A549 (cell line): ENCODE measurements around the gene TPO. TPM values are rescaled to one million over a fixed set of nuclear protein-coding genes. Genes with fewer than 3 reads are reported as not detected.

Experiments
- ATAC-seq, 2 experiments: fragments of 200-7000 bp in 1 of 2; fragments of >200 bp in 1 of 2; cut with Nextera tagmentation in 1 of 2; cut with Tn5 transposase in 1 of 2; 3 replicates each; pipeline versions ENCODE4 v1.8.0 to v1.9.1; 2018 to 2020; ENCODE audit warnings: mild to moderate bottlenecking in 1 of 2, moderate library complexity in 1 of 2
- CTCF ChIA-PET: fragments of 300-600 bp; sonication (Branson Sonifier 250); formaldehyde crosslinking; extraction: SDS; loops from one replicate; lab custom pipeline; 2021; ENCODE audit warnings: antibody characterized with exemption, inconsistent platforms; lab: Yijun Ruan, JAX
- POLR2A ChIA-PET: fragments of 350-600 bp; formaldehyde crosslinking; extraction: SDS; loops from one replicate; lab custom pipeline; 2021; ENCODE audit warnings: antibody characterized with exemption, inconsistent platforms; lab: Yijun Ruan, JAX
- DNase-seq, 2 experiments: peaks; one replicate each; pipeline versions ENCODE4 v3.0.0 to v3.0.0-alpha.2; 2011 to 2016; ENCODE audit warnings: low read depth in 1 of 2, low spot score in 1 of 2
- FAIRE-seq: peaks from 2 replicates; lab custom pipeline; 2011; peaks lifted over from hg19 to GRCh38; lab: Jason Lieb, UNC
- H3K27ac ChIP-seq, 2 experiments: fragments of >200 bp; sonication (Bioruptor Twin); formaldehyde crosslinking; 3 replicates each; pipeline ENCODE4 v1.5.1; 2016 to 2017
- H3K4me1 ChIP-seq: fragments of >200 bp; sonication (Bioruptor Twin); formaldehyde crosslinking; 3 replicates; pipeline ENCODE4 v1.6.1; 2016
- H3K4me2 ChIP-seq: fragments of >200 bp; sonication (Bioruptor Twin); formaldehyde crosslinking; 3 replicates; pipeline ENCODE4 v1.6.1; 2016
- H3K4me3 ChIP-seq: fragments of >200 bp; sonication (Bioruptor Twin); formaldehyde crosslinking; 3 replicates; pipeline ENCODE4 v1.5.1; 2016
- H3K9me3 ChIP-seq: fragments of >200 bp; sonication (Bioruptor Twin); formaldehyde crosslinking; 3 replicates; pipeline ENCODE4 v1.6.1; 2016
- CHD2 ChIP-seq: fragments of 150-350 bp; IDR thresholded peaks from 2 replicates; pipeline ENCODE4 v1.6.1; 2014; ENCODE audit warnings: low read length; ENCODE audit not compliant: partially characterized antibody
- ESRRA ChIP-seq: fragments of 150-350 bp; IDR thresholded peaks from 2 replicates; pipeline ENCODE4 v1.6.1; 2014; ENCODE audit warnings: mild to moderate bottlenecking, low read length, borderline replicate concordance
- FOSB ChIP-seq: fragments of 250-450 bp; sonication (Bioruptor Pico); IDR thresholded peaks from 2 replicates; pipeline ENCODE4 v1.5.0; 2020; ENCODE audit warnings: mild to moderate bottlenecking, moderate library complexity
- GATA3 ChIP-seq: IDR thresholded peaks from 2 replicates; pipeline ENCODE4 v1.6.1; 2012; ENCODE audit warnings: borderline replicate concordance
- HOXA7 ChIP-seq: fragments of 250-450 bp; sonication (Bioruptor Pico); IDR thresholded peaks from 2 replicates; pipeline ENCODE4 v1.5.0; 2020; ENCODE audit warnings: mild to moderate bottlenecking, moderate library complexity
- HOXB5 ChIP-seq: fragments of 250-450 bp; sonication (Bioruptor Pico); IDR thresholded peaks from 2 replicates; pipeline ENCODE4 v1.5.0; 2020; ENCODE audit warnings: mild to moderate bottlenecking, moderate library complexity
- NFE2L2 ChIP-seq: fragments of 150-350 bp; conservative IDR thresholded peaks from 2 replicates; pipeline ENCODE4 v1.6.1; 2014; ENCODE audit warnings: low read length
- NR3C1 ChIP-seq: fragments of >200 bp; sonication (Bioruptor Twin); formaldehyde crosslinking; IDR thresholded peaks from 3 replicates; pipeline ENCODE4 v1.6.1; 2017
- RAD21 ChIP-seq, 2 experiments: fragments of >200 bp in 1 of 2; sonication (Bioruptor Twin) in 1 of 2; formaldehyde crosslinking in 1 of 2; IDR thresholded peaks in 1 of 2; conservative IDR thresholded peaks in 1 of 2; 2 replicates in 1 of 2; 3 replicates in 1 of 2; pipeline ENCODE4 v1.6.1; 2012 to 2018; ENCODE audit warnings: inconsistent platforms in 1 of 2
- RFX5 ChIP-seq: fragments of 450-650 bp; IDR thresholded peaks from 2 replicates; pipeline ENCODE4 v1.7.1; 2014; ENCODE audit warnings: antibody characterized with exemption, mild to moderate bottlenecking, moderate library complexity
- SREBF2 ChIP-seq: fragments of 450-650 bp; IDR thresholded peaks from 2 replicates; pipeline ENCODE4 v1.6.1; 2014; ENCODE audit warnings: mild to moderate bottlenecking, moderate library complexity
- TP53 ChIP-seq: fragments of 250-450 bp; sonication (Bioruptor Pico); IDR thresholded peaks from 2 replicates; pipeline ENCODE4 v1.5.0; 2021; ENCODE audit warnings: mild to moderate bottlenecking, moderate library complexity
- ZFP36 ChIP-seq: fragments of 450-650 bp; IDR thresholded peaks from 2 replicates; pipeline ENCODE4 v1.6.1; 2014; ENCODE audit warnings: borderline replicate concordance; ENCODE audit not compliant: partially characterized antibody
- WGBS: methylation state at CpG from one replicate; pipeline ENCODE4 v1.1.6; 2017; ENCODE audit errors: missing lambda C conversion rate; 5-methylcytosine and 5-hydroxymethylcytosine counted together
- polyA plus RNA-seq, 4 experiments: library from polyadenylated mRNA; depleted of rRNA in 3 of 4; stranded (reverse); fragments of >200 nt; fragmentation: RNase III in 1 of 4; extraction: RNeasy Plus Mini Kit Qiagen cat#74134 plus additional on column Dnase treatment in 1 of 4; gene quantifications; 2 replicates in 3 of 4; 3 replicates in 1 of 4; pipeline ENCODE4 v1.2.3, GENCODE V29; 2011 to 2017
- TF ChIP-seq, protein P1 (sequence below): fragments of >200 bp; sonication (Bioruptor Twin); formaldehyde crosslinking; IDR thresholded peaks from 3 replicates; pipeline ENCODE4 v1.5.1; 2016
- TF ChIP-seq, protein P2 (sequence below): fragments of 250-450 bp; sonication (Bioruptor Pico); IDR thresholded peaks from 2 replicates; pipeline ENCODE4 v1.5.0; 2021; ENCODE audit warnings: mild to moderate bottlenecking, moderate library complexity, borderline replicate concordance
- TF ChIP-seq, protein P3 (sequence below): IDR thresholded peaks from 2 replicates; pipeline ENCODE4 v1.6.1; 2012
- TF ChIP-seq, protein P4 (sequence below): IDR thresholded peaks from 2 replicates; pipeline ENCODE4 v1.6.1; 2012; ENCODE audit warnings: low read depth, borderline replicate concordance

Gene TPO
- polyA plus RNA-seq, 2 of the 4 experiments (the other 2 are of a cell fraction): 0.05 TPM; not detected in 1

DNA sequence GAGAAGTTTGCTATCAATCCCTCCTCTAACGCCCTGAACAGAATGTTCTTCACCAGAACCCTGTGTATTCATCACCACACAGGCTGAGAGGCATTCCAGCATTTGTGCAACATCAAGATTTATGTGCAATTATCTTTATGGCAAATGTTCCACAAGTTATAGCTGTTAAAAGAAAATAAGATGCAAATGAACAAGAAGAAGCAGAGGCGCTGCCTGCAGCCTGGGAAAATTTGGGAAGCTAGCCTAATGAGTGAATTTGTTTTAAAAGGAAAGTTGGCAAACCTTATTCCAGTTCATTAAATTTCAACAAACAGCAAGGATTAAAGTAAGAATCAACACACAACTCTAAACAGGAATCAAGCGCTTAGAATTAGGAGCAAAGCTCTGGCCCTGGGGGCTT is 5.3 kb downstream of the TPO start (continued):
- TF ChIP-seq, protein P1, sequence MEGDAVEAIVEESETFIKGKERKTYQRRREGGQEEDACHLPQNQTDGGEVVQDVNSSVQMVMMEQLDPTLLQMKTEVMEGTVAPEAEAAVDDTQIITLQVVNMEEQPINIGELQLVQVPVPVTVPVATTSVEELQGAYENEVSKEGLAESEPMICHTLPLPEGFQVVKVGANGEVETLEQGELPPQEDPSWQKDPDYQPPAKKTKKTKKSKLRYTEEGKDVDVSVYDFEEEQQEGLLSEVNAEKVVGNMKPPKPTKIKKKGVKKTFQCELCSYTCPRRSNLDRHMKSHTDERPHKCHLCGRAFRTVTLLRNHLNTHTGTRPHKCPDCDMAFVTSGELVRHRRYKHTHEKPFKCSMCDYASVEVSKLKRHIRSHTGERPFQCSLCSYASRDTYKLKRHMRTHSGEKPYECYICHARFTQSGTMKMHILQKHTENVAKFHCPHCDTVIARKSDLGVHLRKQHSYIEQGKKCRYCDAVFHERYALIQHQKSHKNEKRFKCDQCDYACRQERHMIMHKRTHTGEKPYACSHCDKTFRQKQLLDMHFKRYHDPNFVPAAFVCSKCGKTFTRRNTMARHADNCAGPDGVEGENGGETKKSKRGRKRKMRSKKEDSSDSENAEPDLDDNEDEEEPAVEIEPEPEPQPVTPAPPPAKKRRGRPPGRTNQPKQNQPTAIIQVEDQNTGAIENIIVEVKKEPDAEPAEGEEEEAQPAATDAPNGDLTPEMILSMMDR: no peak
- TF ChIP-seq NFE2L2 (no peak), TP53 (CRISPR knock-in tag) (no peak), NR3C1 (no peak), GATA3 (no peak), RAD21 (conservative IDR thresholded peaks at IDR 0.05 in 1 of 2, IDR thresholded peaks at IDR 0.05 in 1 of 2) (no peak), SREBF2 (no peak), FOSB (CRISPR knock-in tag) (no peak), HOXB5 (no peak)

DNA sequence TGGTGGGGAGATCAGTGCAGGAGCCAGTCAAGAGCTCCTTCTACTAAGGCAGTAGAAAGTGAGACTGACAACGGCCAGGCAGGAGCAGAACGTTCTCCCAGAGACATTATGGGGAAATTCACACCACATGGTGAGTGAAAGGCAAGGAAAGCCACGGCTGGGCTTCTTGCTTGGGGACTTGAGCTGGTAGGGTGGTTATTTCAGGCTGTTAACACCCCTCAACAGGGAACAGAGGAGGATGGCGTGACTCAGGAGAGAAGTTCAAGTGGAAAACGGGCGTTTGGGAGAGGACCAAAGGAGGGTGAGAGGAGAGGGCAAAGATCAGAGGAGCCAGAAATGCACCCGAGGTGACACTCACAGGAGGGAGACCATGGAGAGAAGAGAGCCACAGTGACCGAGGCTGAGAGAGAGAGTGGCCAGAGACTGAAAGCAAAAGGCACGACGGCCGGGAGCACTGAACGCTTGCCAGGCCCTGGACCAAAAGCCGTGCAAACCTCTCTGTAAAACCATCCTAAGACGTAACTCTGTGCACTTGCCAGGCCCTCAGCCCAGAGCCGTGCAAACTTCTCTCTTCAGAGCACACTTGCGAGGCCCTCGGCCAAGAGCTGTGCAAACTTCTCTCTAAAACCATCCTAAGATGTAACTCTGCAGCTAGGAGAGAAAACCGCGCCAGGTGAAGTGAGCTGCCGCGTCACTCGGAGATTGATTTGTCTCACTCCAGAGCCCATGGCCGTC is 7.7 kb downstream of the TPO start:
- Histone ChIP-seq H3K4me1 (no peaks in the 10 kb centered on the region), H3K9me3 (peaks cover 6% of the 10 kb centered on the region; the same call in 2 of the 3 replicates), H3K4me3 (no peak overlapping the region), H3K27ac (no peak overlapping the region)
- CTCF ChIA-PET: no interaction called here
- WGBS: 35% methylated on average over 23 of the region's 23 CpGs
- TF ChIP-seq, protein P2, sequence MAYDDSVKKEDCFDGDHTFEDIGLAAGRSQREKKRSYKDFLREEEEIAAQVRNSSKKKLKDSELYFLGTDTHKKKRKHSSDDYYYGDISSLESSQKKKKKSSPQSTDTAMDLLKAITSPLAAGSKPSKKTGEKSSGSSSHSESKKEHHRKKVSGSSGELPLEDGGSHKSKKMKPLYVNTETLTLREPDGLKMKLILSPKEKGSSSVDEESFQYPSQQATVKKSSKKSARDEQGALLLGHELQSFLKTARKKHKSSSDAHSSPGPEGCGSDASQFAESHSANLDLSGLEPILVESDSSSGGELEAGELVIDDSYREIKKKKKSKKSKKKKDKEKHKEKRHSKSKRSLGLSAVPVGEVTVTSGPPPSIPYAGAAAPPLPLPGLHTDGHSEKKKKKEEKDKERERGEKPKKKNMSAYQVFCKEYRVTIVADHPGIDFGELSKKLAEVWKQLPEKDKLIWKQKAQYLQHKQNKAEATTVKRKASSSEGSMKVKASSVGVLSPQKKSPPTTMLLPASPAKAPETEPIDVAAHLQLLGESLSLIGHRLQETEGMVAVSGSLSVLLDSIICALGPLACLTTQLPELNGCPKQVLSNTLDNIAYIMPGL (CRISPR knock-in tag): no peak
- TF ChIP-seq, protein P1: no peak
- TF ChIP-seq HOXA7 (CRISPR knock-in tag): no peak
- no peak for TF ChIP-seq SREBF2
- TF ChIP-seq CHD2: no peak
- TF ChIP-seq, protein P3, sequence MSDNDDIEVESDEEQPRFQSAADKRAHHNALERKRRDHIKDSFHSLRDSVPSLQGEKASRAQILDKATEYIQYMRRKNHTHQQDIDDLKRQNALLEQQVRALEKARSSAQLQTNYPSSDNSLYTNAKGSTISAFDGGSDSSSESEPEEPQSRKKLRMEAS: no peak
- no peak for TF ChIP-seq ESRRA
- TF ChIP-seq, protein P4, sequence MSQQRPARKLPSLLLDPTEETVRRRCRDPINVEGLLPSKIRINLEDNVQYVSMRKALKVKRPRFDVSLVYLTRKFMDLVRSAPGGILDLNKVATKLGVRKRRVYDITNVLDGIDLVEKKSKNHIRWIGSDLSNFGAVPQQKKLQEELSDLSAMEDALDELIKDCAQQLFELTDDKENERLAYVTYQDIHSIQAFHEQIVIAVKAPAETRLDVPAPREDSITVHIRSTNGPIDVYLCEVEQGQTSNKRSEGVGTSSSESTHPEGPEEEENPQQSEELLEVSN: no peak
- TF ChIP-seq NR3C1: no peak
- TF ChIP-seq ZFP36: no peak
- TF ChIP-seq RFX5: no peak
- TF ChIP-seq, all 56 proteins: peak for 0
- DNase-seq: no peak
- ATAC-seq: no peak
- FAIRE-seq: no peak
- H3K4me2 ChIP-seq: no peak overlapping the region
- POLR2A ChIA-PET: no interaction called here
